ENCODE results near the gene PTPMT1.

Gene PTPMT1

DNA sequence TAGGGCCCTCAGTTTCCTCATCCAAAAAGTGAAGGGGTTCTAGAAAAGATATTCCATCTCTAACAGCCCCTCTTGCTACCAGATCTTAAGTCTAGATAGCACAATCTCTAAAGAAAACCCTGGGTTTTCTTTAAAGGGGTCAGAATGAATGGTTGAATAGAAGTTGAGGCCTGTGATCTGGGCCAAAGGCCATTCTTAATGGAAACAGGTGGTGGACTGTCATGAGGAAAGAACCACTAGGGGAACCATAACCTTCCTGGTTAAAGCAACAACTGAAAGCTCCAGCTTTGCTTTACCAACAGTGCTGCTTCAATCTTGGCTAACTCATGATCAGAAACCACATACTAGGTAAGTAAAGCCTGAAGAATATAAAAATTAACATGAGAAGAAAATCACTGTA, 14.3 kb upstream of the PTPMT1 start:
- Histone ChIP-seq H4K20me1 (ENCODE audit: low read depth, low read length) (peaks cover 13% of the 10 kb centered on the region), H3K27ac (ENCODE audit: low read depth, low read length) (peak overlapping the region; percentile 70; the same call in 1 of the 2 replicates), H3K9me2 (replicated peaks; ENCODE audit: insufficient read depth, low read length) (no peaks in the 10 kb centered on the region), H3K79me2 (ENCODE audit: insufficient read depth, low read length) (peaks cover 68% of the 10 kb centered on the region), H2AFZ (ENCODE audit: low read depth, low read length, severe bottlenecking) (no peak overlapping the region), H3K27me3 (ENCODE audit: low read length) (no peaks in the 10 kb centered on the region), H3K4me3 (ENCODE audit: insufficient read depth, low read length, poor library complexity, severe bottlenecking) (peak overlapping the region; percentile 77), H3K4me2 (ENCODE audit: low read depth, low read length, poor library complexity, severe bottlenecking) (peak overlapping the region; percentile 93), H3K36me3 (ENCODE audit: low read length) (no peaks in the 10 kb centered on the region), H3K9ac (ENCODE audit: low read length) (peak overlapping the region; percentile 93), H3K9me3 (ENCODE audit: insufficient read depth, low read length) (no peaks in the 10 kb centered on the region), H3F3A (ENCODE audit: insufficient read depth) (0 out of 2 replicates have a peak, but pooled peaks cover 8% of the 10 kb centered on the region)
- TF ChIP-seq EZH2phosphoT487 (conservative IDR thresholded peaks at IDR 0.05; ENCODE audit: low read length): no peak
- TF ChIP-seq, protein P1, sequence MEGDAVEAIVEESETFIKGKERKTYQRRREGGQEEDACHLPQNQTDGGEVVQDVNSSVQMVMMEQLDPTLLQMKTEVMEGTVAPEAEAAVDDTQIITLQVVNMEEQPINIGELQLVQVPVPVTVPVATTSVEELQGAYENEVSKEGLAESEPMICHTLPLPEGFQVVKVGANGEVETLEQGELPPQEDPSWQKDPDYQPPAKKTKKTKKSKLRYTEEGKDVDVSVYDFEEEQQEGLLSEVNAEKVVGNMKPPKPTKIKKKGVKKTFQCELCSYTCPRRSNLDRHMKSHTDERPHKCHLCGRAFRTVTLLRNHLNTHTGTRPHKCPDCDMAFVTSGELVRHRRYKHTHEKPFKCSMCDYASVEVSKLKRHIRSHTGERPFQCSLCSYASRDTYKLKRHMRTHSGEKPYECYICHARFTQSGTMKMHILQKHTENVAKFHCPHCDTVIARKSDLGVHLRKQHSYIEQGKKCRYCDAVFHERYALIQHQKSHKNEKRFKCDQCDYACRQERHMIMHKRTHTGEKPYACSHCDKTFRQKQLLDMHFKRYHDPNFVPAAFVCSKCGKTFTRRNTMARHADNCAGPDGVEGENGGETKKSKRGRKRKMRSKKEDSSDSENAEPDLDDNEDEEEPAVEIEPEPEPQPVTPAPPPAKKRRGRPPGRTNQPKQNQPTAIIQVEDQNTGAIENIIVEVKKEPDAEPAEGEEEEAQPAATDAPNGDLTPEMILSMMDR (IDR thresholded peaks at IDR 0.05; ENCODE audit: insufficient read depth, low read length, poor library complexity, severe bottlenecking): no peak

DNA sequence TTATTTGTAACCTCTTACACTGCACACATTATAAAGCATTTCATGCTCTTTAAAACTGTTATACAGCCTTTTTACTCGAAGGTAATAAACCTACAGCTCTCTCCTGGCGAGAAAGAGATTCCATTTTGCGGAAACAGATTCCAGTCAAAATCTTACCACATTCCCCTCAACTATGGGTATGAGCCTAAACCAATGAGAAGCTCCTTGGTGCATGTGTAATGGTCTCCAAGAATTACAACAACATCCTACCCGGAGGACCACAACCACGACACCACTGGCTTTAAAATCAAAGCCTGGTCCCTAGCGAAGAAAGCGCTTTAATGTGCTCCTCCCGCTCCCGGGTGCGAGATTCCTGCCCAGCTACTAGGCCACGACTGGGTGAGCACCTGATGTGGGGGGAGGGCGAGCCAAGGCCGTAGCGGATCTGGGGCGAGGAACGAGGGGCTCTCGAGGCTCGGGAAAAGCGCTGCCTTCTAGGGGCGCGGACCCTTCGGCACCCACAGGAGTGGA, 13.3 kb upstream of the PTPMT1 start:
- H2AFZ ChIP-seq (ENCODE audit: low read depth, low read length, severe bottlenecking): peak overlapping the region; percentile 14
- peak overlapping the region; percentile 93 for H3K9ac ChIP-seq (ENCODE audit: low read length)
- H3K4me3 ChIP-seq (ENCODE audit: insufficient read depth, low read length, poor library complexity, severe bottlenecking): peak overlapping the region; percentile 77
- TF ChIP-seq EZH2phosphoT487 (conservative IDR thresholded peaks at IDR 0.05; ENCODE audit: low read length): no peak
- TF ChIP-seq, protein P1 (IDR thresholded peaks at IDR 0.05; ENCODE audit: insufficient read depth, low read length, poor library complexity, severe bottlenecking): no peak
- no peaks in the 10 kb centered on the region for H3K9me3 ChIP-seq (ENCODE audit: insufficient read depth, low read length)
- 0 out of 2 replicates have a peak, but pooled peaks cover 8% of the 10 kb centered on the region for H3F3A ChIP-seq (ENCODE audit: insufficient read depth)
- peaks cover 58% of the 10 kb centered on the region for H3K79me2 ChIP-seq (ENCODE audit: insufficient read depth, low read length)
- H3K27ac ChIP-seq (ENCODE audit: low read depth, low read length): peak overlapping the region; percentile 70
- no peaks in the 10 kb centered on the region for H3K36me3 ChIP-seq (ENCODE audit: low read length)
- H3K4me2 ChIP-seq (ENCODE audit: low read depth, low read length, poor library complexity, severe bottlenecking): peak overlapping the region; percentile 93
- no peaks in the 10 kb centered on the region for H3K27me3 ChIP-seq (ENCODE audit: low read length)
- no peaks in the 10 kb centered on the region for H3K9me2 ChIP-seq (replicated peaks; ENCODE audit: insufficient read depth, low read length)
- H4K20me1 ChIP-seq (ENCODE audit: low read depth, low read length): peaks cover 13% of the 10 kb centered on the region

DNA sequence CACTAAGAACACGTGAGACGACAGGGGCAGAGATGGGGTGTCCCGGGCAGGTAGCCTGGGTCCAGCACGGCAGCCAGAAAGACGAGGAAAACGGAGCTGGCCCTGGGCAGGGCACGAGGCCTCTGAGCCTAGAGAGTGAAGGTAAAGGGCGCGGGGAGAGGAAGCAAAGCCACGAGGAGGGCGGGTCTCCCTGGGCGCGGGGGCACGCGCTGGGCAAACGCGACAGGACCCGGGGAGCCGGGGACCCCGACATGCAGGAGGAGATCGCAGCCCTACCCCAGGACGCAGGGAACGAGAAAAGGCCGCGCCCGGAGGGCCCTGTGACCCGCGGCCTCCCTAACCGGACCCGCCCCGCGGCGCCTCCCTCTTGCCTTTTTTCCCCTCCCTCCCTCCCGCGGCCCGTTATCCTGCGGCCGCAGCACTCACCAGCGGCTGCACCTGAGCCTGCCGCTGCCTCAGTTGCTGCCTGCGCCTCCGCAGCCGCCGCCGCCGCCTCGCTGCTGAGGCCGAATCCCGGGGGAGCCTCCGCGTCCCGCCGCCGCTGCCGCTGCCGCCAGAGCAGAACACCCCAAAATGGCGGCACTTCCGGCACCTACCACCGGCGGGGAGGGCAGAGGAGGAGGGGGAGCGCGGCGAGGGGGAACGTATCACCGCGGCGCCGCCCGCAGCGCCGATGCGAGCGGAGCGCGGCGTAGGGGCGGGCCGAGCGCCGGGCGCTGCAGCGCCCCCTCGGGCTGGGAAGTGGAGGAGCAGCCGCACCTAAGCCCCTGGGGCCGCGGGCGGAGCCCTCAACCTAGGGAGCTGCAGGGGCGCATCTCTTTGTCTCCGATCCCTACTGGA, 12.6 kb upstream of the PTPMT1 start, which contains the start of gene CELF1:
Gene CELF1, minus strand, starts transcription at position 567 of the 840 bp plus-strand sequence. CDS start 53,609 bp downstream, outside the sequence.
- peaks cover 51% of the 10 kb centered on the region for H3K79me2 ChIP-seq (ENCODE audit: insufficient read depth, low read length)
- TF ChIP-seq, protein P1 (IDR thresholded peaks at IDR 0.05; ENCODE audit: insufficient read depth, low read length, poor library complexity, severe bottlenecking): peak; percentile 83
- no peak for TF ChIP-seq EZH2phosphoT487 (conservative IDR thresholded peaks at IDR 0.05; ENCODE audit: low read length)
- H3K4me2 ChIP-seq (ENCODE audit: low read depth, low read length, poor library complexity, severe bottlenecking): peak within 1 kb of the TSS; percentile 93
- peak within 1 kb of the TSS; percentile 91 for H2AFZ ChIP-seq (ENCODE audit: low read depth, low read length, severe bottlenecking)
- peak within 1 kb of the TSS; percentile 70 for H3K27ac ChIP-seq (ENCODE audit: low read depth, low read length)
- H3K27me3 ChIP-seq (ENCODE audit: low read length): no peaks in the 10 kb centered on the region
- H3K4me3 ChIP-seq (ENCODE audit: insufficient read depth, low read length, poor library complexity, severe bottlenecking): peak within 1 kb of the TSS; percentile 77
- peak within 1 kb of the TSS; percentile 93 for H3K9ac ChIP-seq (ENCODE audit: low read length)
- no peaks in the 10 kb centered on the region for H3K36me3 ChIP-seq (ENCODE audit: low read length)
- H3K9me2 ChIP-seq (replicated peaks; ENCODE audit: insufficient read depth, low read length): no peaks in the 10 kb centered on the region
- 0 out of 2 replicates have a peak, but pooled peaks cover 8% of the 10 kb centered on the region for H3F3A ChIP-seq (ENCODE audit: insufficient read depth)
- peaks cover 10% of the 10 kb centered on the region for H4K20me1 ChIP-seq (ENCODE audit: low read depth, low read length)
- no peaks in the 10 kb centered on the region for H3K9me3 ChIP-seq (ENCODE audit: insufficient read depth, low read length)
